ENCODE results near the gene AGAP3.

The AGAP3 gene

DNA sequence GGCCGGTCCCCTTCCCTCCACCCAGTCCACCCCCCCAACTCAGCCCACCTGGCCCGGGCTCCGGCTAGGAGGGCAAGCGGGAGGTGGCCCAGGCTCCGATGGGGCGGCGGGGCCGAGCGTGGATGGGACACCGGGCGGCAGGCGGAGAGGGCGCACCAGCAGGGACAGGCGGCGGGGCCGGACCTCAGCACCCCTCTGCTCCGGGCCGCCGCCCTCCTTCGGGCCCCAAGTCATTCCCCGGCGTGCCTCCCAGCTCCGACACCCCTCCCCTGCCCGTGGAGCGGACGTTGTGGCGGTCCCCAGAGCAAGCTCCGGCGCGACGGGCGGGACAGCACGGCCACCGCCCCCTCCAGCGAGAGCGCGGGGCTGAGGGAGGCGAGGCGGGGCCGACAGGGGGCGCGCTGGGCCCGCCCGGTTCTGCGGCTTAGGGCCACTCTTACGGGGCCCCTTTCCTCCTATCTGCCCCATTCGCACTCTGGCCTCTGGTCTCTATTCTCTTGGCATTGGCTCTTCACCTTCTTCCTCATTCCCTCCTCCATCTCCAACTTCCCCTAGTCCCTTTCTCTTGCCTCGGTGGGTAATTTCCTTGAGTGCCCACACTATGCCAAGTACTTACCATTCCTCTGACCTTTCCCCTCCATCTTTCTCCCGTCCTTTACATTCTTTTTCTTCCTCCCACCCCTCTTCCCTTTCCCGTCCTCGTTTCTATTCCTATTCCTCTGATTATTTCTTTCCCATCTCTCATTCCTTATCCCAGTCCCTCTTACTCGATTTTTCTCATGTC, 81.9 kb downstream of the AGAP3 start:
- TF ChIP-seq EZH2phosphoT487 (IDR thresholded peaks at IDR 0.05; ENCODE audit: low read depth): no peak
- TF ChIP-seq, protein P1, sequence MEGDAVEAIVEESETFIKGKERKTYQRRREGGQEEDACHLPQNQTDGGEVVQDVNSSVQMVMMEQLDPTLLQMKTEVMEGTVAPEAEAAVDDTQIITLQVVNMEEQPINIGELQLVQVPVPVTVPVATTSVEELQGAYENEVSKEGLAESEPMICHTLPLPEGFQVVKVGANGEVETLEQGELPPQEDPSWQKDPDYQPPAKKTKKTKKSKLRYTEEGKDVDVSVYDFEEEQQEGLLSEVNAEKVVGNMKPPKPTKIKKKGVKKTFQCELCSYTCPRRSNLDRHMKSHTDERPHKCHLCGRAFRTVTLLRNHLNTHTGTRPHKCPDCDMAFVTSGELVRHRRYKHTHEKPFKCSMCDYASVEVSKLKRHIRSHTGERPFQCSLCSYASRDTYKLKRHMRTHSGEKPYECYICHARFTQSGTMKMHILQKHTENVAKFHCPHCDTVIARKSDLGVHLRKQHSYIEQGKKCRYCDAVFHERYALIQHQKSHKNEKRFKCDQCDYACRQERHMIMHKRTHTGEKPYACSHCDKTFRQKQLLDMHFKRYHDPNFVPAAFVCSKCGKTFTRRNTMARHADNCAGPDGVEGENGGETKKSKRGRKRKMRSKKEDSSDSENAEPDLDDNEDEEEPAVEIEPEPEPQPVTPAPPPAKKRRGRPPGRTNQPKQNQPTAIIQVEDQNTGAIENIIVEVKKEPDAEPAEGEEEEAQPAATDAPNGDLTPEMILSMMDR (IDR thresholded peaks at IDR 0.05; ENCODE audit: low read depth, low read length): peak; percentile 54
- Histone ChIP-seq H3K4me2 (ENCODE audit: low read length) (peak overlapping the region; percentile 47), H3K79me2 (ENCODE audit: low read length) (no peaks in the 10 kb centered on the region), H3K9me3 (ENCODE audit: insufficient read depth, low read length) (no peaks in the 10 kb centered on the region), H3K27me3 (ENCODE audit: low read depth, low read length) (peaks cover 66% of the 10 kb centered on the region), H3K27ac (ENCODE audit: low read length) (no peak overlapping the region), H3K4me1 (ENCODE audit: low read length) (peaks cover 7% of the 10 kb centered on the region), H3K9ac (ENCODE audit: low read length) (no peak overlapping the region), H2AFZ (ENCODE audit: low read depth, low read length) (no peak overlapping the region), H3K4me3 (ENCODE audit: low read length) (peak overlapping the region; percentile 48), H4K20me1 (ENCODE audit: insufficient read depth, low read length) (no peaks in the 10 kb centered on the region), H3K36me3 (replicated peaks; ENCODE audit: low read depth, low read length) (no peaks in the 10 kb centered on the region)

DNA sequence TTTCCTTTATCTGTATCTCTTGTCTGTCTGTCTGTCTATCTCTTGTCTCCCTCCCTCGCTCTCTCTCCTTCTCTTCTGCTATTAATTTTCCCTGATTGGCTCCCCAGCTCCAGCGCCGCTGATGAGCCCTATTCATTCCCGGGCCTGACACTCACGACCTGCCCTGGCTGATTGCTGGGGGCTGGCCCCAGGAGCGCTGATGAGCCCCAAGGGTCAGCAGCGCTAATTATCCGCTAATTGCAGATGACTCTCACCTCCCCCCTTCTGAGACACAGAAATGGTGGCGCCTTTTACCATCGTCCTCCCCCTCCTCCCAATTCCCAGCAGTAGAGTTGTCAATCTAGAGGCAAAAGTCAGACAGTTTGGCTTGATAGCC, 82.5 kb downstream of the AGAP3 start:
- H3K9ac ChIP-seq (ENCODE audit: low read length): no peak overlapping the region
- TF ChIP-seq, protein P1 (IDR thresholded peaks at IDR 0.05; ENCODE audit: low read depth, low read length): no peak
- no peak for TF ChIP-seq EZH2phosphoT487 (IDR thresholded peaks at IDR 0.05; ENCODE audit: low read depth)
- no peak overlapping the region for H3K4me3 ChIP-seq (ENCODE audit: low read length)
- H3K36me3 ChIP-seq (replicated peaks; ENCODE audit: low read depth, low read length): no peaks in the 10 kb centered on the region
- H3K4me1 ChIP-seq (ENCODE audit: low read length): peaks cover 7% of the 10 kb centered on the region
- H3K79me2 ChIP-seq (ENCODE audit: low read length): no peaks in the 10 kb centered on the region
- no peak overlapping the region for H3K27ac ChIP-seq (ENCODE audit: low read length)
- H4K20me1 ChIP-seq (ENCODE audit: insufficient read depth, low read length): no peaks in the 10 kb centered on the region
- no peak overlapping the region for H3K4me2 ChIP-seq (ENCODE audit: low read length)
- no peak overlapping the region for H2AFZ ChIP-seq (ENCODE audit: low read depth, low read length)
- H3K9me3 ChIP-seq (ENCODE audit: insufficient read depth, low read length): no peaks in the 10 kb centered on the region
- peaks cover 66% of the 10 kb centered on the region for H3K27me3 ChIP-seq (ENCODE audit: low read depth, low read length)

DNA sequence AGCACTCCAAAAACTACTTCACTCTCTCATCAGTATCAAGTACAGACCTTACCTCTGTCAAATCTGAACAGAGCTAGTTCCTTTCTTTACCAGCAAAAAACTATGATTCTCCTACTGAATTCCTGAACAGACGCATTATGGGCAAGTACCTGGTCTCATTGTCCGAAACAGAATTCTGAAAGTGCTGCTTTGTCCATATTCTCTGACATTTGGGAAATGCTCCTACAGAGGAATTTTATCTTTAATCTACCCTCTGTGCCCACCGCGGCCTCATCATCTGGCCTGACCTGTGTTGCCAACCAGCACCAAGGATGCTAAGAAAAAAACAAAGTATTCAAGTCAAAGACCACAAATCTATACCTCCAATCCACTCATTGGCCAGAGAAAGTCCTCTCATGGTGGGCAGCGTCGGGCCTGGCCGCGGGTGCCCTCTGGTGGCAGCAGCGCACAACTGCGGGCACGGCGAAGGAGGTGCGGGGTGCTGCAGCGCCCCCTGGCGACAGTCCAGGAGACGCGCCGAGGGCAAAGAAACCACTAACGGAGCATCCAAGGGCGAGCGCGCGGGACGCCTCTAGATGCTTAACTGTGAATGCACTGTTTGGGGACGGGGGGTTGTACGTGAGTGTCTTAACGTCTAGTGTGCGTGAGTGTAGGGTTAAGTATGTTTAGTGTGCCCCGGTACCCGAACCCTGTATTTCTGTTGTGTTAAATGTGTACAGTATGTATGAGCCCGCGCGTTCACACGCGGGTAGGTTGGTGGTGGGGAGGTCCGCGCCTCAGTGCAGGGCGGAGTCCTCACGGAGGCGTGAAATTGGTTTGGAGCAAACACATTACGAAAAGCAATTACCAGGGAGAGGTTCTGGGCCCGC, 86.2 kb downstream of the AGAP3 start:
- H3K9me3 ChIP-seq (ENCODE audit: insufficient read depth, low read length): no peaks in the 10 kb centered on the region
- H3K27ac ChIP-seq (ENCODE audit: low read length): no peak overlapping the region
- peaks cover 64% of the 10 kb centered on the region for H3K27me3 ChIP-seq (ENCODE audit: low read depth, low read length)
- no peak overlapping the region for H3K4me3 ChIP-seq (ENCODE audit: low read length)
- H3K4me2 ChIP-seq (ENCODE audit: low read length): peak overlapping the region; percentile 27
- no peak overlapping the region for H3K9ac ChIP-seq (ENCODE audit: low read length)
- no peak overlapping the region for H2AFZ ChIP-seq (ENCODE audit: low read depth, low read length)
- TF ChIP-seq EZH2phosphoT487 (IDR thresholded peaks at IDR 0.05; ENCODE audit: low read depth): no peak
- TF ChIP-seq, protein P1 (IDR thresholded peaks at IDR 0.05; ENCODE audit: low read depth, low read length): peak; percentile 100
- peaks cover 7% of the 10 kb centered on the region for H3K4me1 ChIP-seq (ENCODE audit: low read length)
- no peaks in the 10 kb centered on the region; the same call in 1 of the 2 replicates for H4K20me1 ChIP-seq (ENCODE audit: insufficient read depth, low read length)
- no peaks in the 10 kb centered on the region for H3K79me2 ChIP-seq (ENCODE audit: low read length)
- no peaks in the 10 kb centered on the region for H3K36me3 ChIP-seq (replicated peaks; ENCODE audit: low read depth, low read length)

Data from OCI-LY3 (cell line).